Fibroblast of villous mesenchyme (primary cell): Measurements from ENCODE around the gene NEK9. TPM values are rescaled to one million over a fixed set of nuclear protein-coding genes. Genes with fewer than 3 reads are reported as not detected.
A peak's percentile ranks its signal among the peaks of the same experiment; 100 is the strongest.

Experiments
- DNase-seq: peaks from one replicate; pipeline ENCODE4 v3.0.0-alpha.2; 2010; ENCODE audit warnings: low read depth
- H3K4me3 ChIP-seq: 2 replicates; pipeline ENCODE4 v1.5.1; 2011; ENCODE audit warnings: low read depth, mild to moderate bottlenecking, low read length
- CTCF ChIP-seq: IDR thresholded peaks from 2 replicates; pipeline ENCODE4 v1.5.1; 2012; ENCODE audit warnings: low read depth, mild to moderate bottlenecking, low read length; ENCODE audit not compliant: insufficient read depth
- total RNA-seq: library from RNA; depleted of rRNA; stranded (reverse); fragments of >200 nt; gene quantifications from 2 replicates; pipeline ENCODE4 v1.2.3, GENCODE V29; 2012

Gene NEK9
- total RNA-seq, 1 donor: 32.0 TPM

- TF ChIP-seq CTCF: no peak
- peak; percentile 57 for DNase-seq
- H3K4me3 ChIP-seq: no peak overlapping the region
Observed at GRCh38 chr14:75119056-75119455, 7.8 kb downstream of the NEK9 start.

- no peak for DNase-seq
- no peak for TF ChIP-seq CTCF
- H3K4me3 ChIP-seq: no peak overlapping the region
Observed at GRCh38 chr14:75113932-75114539, 12.8 kb downstream of the NEK9 start.

- no peak overlapping the region for H3K4me3 ChIP-seq
- no peak for DNase-seq
- no peak for TF ChIP-seq CTCF
Observed at GRCh38 chr14:75109877-75110276, 17.0 kb downstream of the NEK9 start.

GRCh38 chr14:75107186-75107585 lies 19.7 kb downstream of the NEK9 start:
- DNase-seq: no peak
- TF ChIP-seq CTCF: no peak

GRCh38 chr14:75101491-75101890 lies 25.4 kb downstream of the NEK9 start:
- no peak for DNase-seq
- TF ChIP-seq CTCF: no peak
- H3K4me3 ChIP-seq: no peak overlapping the region

More at GRCh38 chr14:75107186-75107585, 19.7 kb downstream of the NEK9 start:
- H3K4me3 ChIP-seq: no peak overlapping the region

GRCh38 chr14:75098682-75099081 lies 28.2 kb downstream of the NEK9 start:
- no peak for TF ChIP-seq CTCF
- no peak overlapping the region for H3K4me3 ChIP-seq
- no peak for DNase-seq

- no peak for TF ChIP-seq CTCF
- no peak for DNase-seq
- no peak overlapping the region for H3K4me3 ChIP-seq
Observed at GRCh38 chr14:75098212-75098611, 28.6 kb downstream of the NEK9 start.
